Daoy (cell line): ENCODE results near the gene AJAP1. TPM values are rescaled to one million over a fixed set of nuclear protein-coding genes. Genes with fewer than 3 reads are reported as not detected.
A peak's percentile ranks its signal among the peaks of the same experiment; 100 is the strongest.

Experiments
- DNase-seq: peaks from one replicate; pipeline ENCODE4 v3.0.0-alpha.2; 2015; ENCODE audit warnings: low read depth
- total RNA-seq: library from RNA; depleted of rRNA; stranded (reverse); fragments of >200 nt; shearing (Covaris generic); gene quantifications from 2 replicates; pipeline ENCODE4 v1.2.3, GENCODE V29; 2014

Gene AJAP1
- total RNA-seq, 1 experiment from 2014 or later: 7.0 TPM

DNA sequence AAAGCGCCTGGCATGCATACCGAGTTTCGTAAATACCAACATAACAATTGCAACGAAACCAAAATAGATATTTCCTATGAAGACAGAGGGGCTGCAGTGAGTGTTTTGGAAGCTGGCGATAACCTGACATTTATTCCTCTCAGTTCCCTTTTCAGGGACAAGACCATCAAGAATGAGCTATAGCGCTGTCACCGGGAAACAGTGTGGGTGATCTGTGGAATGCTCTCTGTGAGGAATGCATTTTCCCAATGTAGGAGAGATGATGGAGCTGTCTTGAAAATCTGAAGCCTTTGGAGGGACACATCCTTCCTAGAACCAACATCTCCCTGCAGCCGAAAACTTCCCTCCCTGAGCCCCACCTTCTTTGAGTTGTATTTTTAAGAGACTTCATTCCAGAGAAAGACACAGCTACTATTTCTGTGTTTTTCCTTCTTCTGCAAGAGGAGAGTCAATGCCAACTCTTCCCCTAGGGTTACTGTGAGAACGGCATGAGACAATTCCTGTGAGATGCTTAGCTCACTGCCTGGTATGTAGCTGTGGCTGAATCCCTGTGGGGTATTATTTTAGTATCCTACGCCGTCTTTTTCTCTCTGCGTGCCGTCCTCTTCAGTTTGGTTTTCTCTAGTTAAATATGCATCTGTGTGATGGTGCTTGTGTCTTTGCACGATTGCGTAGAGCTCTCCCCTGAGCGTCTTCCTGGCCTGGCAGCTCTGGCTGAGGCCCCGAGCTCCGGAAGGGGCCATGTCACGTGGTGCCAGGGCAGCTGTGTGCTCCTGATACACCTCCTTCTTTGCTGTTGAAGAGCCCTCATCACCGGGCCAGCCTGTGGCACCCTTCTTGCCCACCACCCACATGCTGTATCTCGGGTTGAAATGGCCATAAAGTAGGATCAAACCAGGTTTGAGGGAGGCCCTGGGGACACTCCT is 45.2 kb downstream of the AJAP1 start:
- no peak for DNase-seq

DNA sequence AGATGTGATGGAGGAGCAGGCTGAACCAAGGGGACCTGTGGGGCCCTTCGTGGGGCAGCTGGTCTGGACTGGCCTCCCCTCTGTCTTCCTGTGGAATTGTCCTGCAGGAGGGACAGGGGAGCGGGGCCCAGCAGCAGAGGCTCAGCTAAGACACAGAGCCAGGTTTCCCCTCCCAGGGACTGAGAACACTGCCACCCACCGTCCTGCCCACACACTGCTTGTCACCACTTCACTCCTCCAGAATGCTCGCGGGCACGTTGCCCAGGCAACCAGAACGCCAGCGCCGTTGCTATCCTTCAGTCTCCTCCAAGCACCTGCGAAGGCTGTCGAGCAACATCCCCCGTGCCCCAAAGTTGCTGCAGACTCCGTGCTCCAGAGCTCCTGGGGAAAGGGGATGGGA is 46.4 kb downstream of the AJAP1 start:
- peak; percentile 30 for DNase-seq

- DNase-seq: no peak
These were observed 46.9 kb downstream of the AJAP1 start for GRCh38 chr1:4701276-4701675.

DNA sequence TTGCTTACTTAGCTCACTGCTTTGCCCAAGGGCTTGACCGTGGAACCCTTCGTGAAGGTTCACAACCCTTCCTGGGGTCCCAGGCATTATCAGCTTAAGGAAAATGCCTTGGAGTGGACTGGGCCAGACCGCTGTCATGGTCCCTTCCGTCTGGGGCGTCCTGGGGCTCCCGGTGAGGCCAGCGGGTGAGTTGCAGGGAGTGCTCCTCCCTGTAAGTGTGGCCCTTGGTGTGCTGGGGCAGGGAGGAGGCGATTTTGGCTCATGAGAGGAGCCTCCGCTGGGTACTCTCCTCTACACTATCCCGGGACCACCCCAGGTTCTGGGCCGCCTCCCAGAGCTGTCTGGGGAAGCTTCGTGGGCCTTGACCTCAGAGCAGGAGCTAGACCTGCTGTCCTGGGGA is 48.1 kb downstream of the AJAP1 start:
- DNase-seq: no peak

DNA sequence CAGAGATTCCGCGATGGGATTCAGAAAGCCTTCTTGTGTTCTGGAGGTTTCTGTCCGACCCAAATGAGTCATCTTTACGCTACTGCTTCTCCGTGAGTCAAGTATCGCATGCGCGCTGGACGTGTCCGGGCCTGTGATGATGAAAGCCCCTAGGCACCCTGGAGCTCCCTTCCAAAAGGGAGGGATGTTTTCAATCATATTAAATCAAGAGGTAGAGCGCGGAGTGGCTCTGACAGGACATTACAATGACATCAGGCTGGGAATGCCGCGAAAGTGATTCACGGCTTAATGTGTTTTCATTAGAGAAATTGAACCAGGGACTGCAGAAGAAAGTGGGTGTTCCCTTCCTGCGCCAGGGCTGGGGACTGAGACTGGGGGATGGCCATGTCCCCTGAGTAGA is 48.5 kb downstream of the AJAP1 start:
- peak; percentile 49 for DNase-seq

DNA sequence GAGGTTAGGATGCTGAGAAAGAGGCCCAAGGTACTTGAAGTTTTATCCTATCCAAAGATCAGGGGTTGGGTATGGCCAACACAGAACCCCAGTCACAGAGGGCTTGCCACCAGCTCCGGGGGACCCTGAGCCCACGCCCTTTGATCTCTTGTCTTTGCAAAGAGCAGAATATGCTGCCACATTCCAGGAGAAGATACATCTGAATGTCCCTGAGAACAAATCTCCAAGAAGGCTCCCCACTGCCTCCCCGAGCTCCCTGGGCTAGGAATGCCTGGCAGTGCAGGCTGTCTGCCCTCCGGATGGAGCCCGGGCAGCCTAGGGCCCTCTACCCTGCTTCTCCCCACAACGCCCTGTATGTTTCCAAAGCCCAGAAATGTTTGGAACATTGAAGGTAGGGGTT is 49.2 kb downstream of the AJAP1 start:
- no peak for DNase-seq

DNA sequence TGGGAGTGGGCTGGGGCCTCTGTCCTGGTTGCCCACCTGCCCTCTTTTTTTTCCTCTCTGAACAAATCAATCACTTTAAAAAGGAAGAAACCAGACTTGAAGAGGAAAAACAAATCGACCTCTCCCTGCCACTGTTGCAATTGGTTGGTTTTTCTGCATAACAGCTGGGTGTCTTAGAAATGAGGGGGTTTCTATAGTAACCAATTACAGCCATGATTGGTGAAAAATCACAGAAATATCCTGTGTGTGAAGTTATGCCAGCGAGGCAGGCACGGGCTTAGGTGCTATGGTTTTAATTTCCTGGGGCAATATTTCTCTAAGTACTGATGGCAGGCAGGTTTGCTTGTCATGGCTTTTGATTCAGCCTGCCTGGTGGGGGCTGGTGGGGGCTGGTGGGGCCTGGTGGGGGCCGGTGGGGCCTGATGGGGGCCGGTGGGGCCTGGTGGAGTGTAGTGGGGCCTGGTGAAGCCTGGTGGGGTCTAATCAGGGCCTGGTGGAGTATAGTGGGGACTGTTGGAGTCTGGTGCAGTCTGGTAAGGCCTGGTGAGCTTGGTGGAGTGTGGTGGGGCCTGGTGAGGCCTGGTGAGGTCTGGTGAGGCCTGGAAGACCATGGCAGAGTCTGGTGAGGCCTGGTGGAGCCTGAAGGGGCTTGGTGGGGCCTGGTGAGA is 54.6 kb downstream of the AJAP1 start:
- DNase-seq: no peak

GRCh38 chr1:4709641-4710040 is 55.2 kb downstream of the AJAP1 start:
- no peak for DNase-seq

DNA sequence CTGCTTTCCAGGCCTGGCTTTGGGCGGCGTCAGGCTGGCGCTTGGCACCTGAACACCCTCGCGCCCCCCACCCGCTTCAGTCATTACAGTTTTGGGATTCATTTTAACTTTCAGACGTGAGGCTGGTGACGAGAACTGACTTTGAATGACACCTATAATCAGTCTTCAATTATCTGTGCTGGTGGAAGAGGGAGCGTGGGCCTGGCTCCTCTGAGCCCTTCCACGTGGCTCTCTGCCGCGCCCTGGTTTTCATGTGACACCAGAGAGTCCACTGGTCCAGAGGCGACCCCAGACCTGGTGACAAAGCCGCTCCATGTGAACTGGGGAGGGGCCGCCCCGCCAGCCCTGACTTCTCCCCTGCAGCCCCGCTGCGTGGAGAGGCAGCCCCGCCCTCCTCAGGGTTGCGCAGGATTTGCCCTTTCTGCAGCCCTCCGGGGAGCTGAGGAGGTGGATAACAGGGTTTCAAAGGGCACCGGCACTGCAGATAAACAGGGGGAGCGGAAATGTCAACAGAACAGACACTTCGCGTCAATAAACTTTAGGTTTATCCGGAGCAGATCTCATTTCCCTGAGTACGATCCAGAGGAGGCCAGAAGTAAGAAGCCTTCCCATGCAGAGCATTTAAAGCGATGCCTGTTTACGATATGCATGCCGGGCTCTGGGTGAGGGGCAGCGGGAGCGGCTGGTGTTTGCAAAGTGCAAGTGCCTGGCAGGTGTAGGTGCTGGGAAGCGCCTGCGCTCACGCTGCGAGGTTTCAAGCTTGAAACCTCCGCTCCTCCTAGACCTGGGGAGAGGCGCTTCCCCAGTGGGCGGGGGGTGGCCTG is 56.4 kb downstream of the AJAP1 start:
- DNase-seq: no peak

DNA sequence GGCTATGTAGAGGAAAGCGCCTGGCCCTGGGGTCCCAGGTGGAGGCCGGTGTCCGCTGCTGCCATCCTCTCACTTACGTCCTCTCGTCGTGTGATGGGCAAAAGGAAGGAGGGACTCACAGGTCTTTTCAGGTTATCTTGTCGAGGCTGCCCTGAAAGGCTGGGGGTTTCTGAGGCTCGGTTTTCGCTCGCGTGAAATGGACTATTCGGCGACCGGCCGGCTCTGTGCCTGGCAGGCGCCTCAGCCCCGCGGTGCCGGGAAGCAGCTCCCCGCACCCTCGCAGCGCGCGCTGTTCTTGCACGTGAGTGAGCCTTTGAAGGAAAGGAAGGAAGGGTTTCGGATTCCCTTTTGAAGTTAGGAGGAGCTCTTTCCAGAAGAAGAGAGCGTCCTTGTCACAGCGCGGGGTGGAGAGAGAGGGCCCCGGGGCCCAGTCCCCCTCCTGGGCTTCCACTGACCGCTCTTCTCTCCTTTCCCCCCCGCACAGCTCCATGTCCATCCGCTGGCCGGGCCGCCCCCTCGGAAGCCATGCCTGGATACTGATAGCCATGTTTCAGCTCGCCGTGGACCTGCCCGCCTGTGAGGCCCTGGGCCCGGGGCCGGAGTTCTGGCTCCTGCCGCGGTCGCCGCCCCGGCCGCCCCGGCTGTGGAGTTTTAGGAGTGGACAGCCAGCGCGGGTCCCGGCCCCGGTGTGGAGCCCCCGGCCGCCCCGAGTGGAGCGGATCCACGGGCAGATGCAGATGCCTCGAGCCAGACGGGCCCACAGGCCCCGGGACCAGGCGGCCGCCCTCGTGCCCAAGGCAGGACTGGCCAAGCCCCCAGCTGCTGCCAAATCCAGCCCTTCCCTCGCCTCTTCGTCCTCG is 57.2 kb downstream of the AJAP1 start:
- DNase-seq: no peak

- no peak for DNase-seq
These were observed 59.3 kb downstream of the AJAP1 start for GRCh38 chr1:4713669-4714068.

DNA sequence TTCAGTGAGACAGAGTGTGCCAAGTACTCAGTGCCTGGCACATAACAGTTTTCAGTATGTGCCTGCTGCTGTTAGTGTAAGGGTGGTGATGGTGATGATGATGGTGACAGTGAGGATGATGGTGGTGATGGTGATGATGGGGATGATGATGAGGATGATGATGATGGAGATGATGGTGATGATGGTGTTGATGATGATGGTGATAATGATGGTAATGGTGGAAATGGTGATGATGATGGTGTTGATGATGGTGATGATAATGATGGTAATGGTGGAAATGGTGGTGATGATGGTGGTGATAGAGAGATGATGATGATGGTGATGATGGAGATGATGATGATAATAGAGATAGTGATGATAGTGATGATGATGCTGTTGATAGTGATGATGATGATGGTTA is 62.0 kb downstream of the AJAP1 start:
- no peak for DNase-seq

- DNase-seq: no peak
These were observed 63.7 kb downstream of the AJAP1 start for GRCh38 chr1:4718071-4718470.

DNA sequence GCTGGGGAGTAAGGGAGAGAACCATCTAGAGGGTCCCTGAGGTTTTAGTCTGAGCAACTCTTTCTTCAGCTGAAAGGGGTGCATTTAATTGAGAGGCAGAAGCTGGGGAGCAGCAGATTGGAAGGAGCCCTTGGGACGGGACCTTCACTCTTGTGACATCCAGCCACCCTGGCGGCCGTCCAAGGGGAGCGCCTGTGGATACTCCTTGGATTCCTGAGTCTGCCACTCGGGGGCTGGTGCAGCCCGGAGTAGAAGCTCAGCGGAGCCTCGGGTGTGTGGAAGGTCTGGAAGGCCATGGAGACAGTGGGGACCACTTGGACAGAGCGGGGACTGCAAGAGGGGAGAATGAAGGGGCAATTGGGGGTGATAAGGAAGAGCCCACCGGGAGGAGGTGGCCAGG is 68.7 kb downstream of the AJAP1 start:
- no peak for DNase-seq

GRCh38 chr1:4724001-4724400 is 69.6 kb downstream of the AJAP1 start:
- DNase-seq: no peak

DNA sequence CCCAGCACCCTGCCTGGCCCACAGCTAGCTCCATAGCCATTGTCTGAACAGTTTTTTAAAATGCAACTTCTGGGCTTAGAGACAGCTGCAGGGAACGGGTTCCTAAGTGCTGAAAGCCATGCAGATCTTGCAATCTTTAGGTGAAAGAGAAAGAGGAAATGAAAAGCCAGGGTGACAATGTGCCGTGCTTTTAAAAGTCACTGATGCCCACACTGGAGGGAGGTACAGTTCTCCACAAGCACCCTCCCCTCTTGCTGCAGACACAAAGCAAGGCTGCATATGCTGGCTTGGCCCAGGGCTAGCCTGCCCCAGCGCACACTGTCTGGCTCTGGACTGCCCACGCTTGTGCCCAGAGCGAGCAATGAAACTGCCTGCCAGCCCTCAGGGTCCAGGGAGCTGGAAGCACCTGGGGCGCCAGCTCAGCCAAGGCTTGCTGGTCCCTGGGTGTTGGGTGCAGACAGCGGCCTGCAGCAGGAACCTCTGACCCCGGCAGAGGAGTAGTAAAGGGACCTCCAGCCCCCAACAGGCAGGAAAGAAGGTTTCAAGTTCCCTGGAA is 70.4 kb downstream of the AJAP1 start:
- no peak for DNase-seq

DNA sequence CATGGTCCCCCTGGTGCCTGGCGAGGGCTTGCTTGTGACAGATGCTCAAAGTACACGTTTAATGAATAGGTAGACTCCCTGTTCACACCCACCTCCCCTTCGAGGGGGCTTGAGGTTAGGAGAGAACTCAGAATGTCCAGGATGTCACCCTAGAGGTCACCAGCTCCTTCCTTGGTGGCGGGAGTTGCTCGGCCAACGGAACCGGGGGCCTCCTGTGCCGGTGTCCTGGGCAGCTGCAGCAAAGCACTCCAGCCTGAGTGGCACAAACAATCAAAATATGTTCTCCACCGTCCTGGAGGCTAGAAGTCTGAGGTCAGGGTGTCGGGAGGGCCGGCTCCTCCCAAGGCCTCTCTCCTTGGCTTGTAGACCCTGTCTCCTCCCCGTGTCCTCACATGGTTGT is 71.0 kb downstream of the AJAP1 start:
- no peak for DNase-seq

GRCh38 chr1:4726620-4727341 is 72.4 kb downstream of the AJAP1 start:
- DNase-seq: peak; percentile 11

DNA sequence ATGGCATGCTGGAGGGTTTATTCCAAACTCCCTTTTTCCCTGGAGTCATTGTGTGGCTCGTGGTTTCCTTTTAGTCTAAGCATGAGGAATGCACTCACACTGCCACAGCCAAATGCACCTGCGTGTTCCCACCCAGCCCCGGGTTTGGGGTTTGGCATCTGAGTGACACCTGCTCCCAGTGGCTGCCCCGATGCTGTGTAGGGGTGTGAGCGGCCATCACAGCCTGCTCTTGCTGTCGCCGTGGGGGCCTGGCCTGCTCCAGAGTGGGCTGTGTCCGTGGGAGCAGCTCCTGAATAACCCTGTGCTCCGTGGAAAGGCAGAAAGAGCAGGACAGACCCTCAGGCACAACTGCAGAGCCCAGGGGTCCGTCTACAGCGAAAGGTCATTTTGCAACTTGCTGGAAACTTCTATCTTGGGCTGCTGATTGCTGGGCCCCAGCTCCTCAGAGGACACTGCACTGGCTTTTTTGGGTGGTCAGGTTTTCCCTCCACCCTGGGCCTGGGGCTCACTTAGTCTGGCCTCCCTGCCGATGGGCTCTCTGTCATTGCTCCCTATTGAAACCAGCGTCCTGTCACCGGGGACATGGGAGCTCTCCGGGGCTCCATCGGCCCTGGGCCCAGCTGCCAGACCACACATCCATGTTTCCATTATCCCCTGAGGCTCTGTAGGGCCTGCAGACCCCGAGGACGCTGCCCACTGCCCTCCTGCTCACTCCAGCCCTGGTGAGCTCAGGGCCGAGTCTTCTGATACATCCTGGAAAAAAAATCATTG is 74.1 kb downstream of the AJAP1 start:
- DNase-seq: no peak

DNA sequence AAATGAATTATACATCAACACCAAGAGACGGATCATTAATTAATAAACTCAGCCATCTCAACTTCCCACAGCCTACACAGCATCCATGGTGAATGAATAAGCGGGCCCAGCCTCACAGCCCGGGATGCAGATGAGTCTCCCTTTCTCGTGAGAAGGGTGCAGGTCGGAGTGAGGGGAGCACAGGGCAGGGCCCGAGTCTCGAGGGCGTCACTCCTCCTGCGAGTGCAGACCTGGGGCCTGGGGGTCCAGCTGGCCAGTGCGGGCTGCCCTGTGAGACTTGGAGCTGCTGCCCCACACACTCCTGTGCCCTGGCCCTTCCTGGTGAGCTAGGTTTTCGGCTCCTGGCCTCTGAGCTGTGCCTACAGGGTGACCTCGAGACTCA is 74.7 kb downstream of the AJAP1 start:
- no peak for DNase-seq
